GM21515 (cell line): ENCODE data around the gene TRPC4AP.
"Not testable (repeated sequence)": the region's sequence is repeated elsewhere in the genome, so short reads cannot be mapped to it uniquely, and the experiment has no call there.

Experiments
- ATAC-seq: cut with Tn5 transposase; IDR thresholded peaks from one replicate; pipeline ENCODE4 v1.9.1; 2021; ENCODE audit not compliant: unreplicated experiment

TRPC4AP gene

GRCh38 chr20:35059612-35060011 lies 33.0 kb downstream of the TRPC4AP start:
- ATAC-seq, result no peak

DNA sequence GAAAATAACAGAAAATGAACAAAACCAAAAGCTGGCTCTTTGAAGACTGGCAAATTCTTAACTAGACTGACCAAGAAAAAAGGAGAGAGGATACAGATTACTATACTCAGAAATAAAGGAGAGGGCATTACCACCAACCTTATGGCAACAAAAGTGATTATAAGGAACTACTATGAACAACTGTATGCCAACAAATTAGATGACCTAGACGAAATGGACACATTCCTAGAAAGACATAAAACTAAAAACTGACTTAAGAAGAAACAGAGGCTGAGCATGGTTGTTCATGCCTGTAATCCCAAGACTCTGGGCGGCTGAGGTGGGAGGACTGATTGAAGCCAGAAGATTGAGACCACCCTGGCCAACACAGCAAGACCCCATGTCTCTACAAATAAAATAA lies 33.5 kb downstream of the TRPC4AP start:
- ATAC-seq, result no peak

DNA sequence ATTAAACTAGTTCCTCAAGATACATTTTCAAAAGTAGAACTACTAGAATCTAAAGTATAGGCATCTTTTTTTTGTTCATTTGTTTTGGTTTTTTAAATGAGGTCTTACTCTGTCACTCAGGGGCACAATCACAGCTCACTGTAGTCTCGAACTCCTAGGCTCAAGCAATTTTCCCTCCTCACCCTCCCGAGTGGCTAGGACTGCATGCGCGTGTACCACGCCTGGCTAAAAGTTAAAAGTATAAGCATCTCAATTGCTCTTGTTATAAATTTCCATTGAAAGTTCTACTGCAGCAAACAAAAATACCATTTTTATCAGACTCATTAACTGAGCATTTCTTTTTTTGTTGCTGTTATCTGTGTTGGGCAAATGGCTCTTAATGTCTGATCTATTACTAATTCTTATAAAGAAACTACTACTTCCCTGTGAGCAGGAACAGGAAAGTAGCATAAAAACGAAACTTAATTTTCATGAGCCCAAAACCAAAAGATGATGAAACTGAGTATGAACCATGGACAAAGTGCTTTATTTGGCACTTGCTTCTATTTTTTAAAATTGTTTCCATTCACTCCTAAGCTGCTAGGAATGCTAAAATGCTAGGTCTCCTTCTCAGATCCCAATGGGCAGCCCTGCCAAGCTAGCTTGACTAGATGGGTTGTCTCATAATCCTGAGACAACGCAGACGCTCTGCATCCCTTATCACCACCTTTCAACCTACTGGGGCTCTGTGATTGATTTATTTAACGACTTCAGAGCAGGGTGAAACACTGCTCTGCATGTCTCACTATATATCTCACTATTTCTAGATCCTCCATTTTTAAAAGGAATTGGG lies 36.9 kb downstream of the TRPC4AP start:
- no peak for ATAC-seq

DNA sequence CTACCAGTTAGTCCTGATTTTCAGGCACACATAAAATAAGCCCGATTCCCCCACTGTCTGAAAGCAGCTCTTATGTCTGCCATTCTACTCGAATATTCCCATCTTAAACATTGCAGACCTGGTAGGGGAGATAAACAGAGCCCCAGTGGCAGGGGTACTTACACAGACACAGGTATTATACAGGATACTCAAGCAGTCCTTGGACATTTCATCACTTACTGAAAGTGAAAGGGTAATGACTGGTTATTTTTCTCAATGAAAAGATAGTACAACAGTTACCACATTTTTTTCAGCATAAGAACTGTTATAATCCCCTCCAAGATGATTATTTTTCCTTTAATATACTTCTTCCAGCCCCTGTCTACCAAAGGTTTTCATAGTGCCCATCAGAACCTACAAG lies 37.8 kb downstream of the TRPC4AP start:
- no peak for ATAC-seq

DNA sequence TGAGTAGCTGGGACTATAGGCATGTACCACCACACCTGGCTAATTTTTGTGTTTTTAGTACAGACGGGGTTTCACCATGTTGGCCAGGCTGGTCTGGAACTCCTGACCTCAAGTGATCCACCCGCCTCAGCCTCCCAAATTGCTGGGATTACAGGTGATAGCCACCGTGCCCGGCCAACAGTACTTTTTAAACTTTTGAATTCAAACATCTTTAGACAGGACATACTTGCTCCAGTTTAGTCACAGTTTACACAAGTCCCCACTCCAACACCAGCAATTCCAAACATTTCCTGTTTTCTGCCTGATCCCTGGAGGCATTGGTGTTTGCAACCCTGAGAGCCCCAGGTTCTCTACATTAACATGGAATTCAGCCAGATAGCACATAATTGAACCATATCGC lies 40.0 kb downstream of the TRPC4AP start:
- ATAC-seq, result not testable (repeated sequence)

GRCh38 chr20:35049776-35050352 lies 42.7 kb downstream of the TRPC4AP start:
- ATAC-seq, result no peak

GRCh38 chr20:35048739-35049138 lies 43.9 kb downstream of the TRPC4AP start:
- no peak for ATAC-seq

- ATAC-seq, result no peak
Observed at GRCh38 chr20:35042268-35042667, 50.3 kb downstream of the TRPC4AP start.

DNA sequence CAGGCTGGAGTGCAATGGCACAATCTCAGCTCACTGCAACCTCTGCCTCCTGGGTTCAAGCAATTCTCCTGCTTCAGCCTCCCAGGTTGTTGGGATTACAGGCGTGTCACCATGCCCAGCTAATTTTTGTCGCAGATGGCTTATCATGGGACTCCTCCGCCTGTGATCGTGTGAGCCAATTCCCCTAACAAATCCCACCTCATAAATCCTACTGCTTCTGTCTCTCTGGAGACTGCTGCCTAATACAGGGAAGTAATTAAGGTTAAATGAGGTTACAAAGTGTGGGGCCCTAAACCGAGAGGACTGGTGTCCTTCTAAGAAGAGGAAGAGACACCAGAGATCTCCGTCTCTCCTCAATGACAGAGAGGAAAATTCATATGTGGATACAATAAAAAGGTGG lies 52.0 kb downstream of the TRPC4AP start:
- ATAC-seq, result no peak

- ATAC-seq, result no peak
Observed at GRCh38 chr20:35039846-35040489, 52.6 kb downstream of the TRPC4AP start.

DNA sequence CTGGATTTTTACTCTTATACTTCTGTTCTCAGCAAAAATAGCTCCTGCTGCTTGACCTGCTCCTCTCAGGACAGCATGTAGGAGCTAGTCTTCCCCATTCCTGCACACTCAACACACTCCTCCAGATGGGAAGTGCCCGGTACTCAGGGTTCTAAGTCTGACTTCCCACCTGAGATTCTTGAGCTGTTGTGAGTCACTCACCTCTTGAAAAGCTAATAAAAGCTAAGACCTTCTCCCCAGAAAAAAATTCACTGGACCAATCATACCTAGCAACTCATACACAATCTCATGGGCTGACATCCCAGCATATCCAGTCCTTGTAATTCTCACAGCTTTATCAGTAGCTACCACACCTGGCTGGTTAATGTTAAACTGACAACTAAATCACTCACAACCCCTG lies 53.5 kb downstream of the TRPC4AP start:
- ATAC-seq, result no peak

- ATAC-seq, result no peak
Observed at GRCh38 chr20:35034145-35034544, 58.5 kb downstream of the TRPC4AP start.

GRCh38 chr20:35030136-35030535 lies 62.5 kb downstream of the TRPC4AP start:
- no peak for ATAC-seq

DNA sequence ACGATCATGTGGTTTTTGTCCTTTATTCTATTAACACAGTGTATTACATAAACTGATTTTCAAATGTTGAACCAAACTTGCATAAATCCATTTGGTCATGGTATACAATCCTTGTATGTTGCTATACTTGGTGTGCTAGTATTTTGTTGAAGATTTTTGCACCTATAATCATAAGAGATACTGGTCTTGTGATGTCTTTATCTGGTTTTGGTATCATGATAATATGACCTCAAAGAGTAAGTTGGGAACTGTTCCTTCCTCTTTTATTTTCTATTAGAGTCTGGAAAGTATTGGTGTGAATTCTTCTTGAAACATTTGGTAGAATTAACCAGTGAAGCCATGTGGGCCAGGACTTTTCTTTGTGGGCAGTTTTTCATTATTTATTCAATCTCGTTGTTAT lies 65.3 kb downstream of the TRPC4AP start:
- ATAC-seq, result no peak

DNA sequence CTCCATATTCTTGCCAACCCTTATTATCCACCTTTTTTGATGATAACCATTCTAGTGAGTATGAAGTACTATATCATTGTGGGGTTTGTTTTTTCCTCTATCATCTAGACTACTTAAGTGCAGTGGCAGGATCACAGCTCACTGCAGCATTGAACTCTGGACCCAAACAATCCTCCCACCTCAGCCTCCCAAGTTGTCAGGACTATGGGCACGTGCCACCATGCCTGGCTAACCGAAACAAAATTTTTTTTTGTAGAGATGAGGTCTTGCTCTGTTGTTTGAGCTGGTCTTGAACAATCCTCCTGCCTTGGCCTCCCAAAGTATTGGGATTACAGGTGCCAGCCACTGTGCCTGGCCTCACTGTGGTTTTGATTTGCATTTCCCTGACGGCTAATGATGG lies 67.5 kb downstream of the TRPC4AP start:
- no peak for ATAC-seq

DNA sequence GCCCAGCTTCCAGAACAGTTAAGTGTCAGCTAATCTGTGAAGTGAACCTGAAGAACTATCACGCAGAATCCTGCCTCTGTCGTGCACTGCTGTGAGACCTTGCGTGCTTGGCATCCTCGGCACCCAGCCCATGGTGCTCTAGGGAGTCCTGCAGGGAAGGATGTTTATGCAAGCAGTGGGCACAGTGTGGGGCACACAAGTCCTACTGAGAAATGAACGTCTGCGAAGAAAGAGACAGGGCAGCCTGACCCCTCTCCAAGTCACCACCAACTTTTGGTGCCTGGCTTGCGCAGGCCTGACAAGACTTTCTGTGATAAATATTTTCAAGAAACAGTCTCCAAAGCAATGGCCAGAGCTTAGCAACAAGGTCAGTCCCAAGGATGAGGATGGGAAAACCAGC lies 69.0 kb downstream of the TRPC4AP start:
- no peak for ATAC-seq

DNA sequence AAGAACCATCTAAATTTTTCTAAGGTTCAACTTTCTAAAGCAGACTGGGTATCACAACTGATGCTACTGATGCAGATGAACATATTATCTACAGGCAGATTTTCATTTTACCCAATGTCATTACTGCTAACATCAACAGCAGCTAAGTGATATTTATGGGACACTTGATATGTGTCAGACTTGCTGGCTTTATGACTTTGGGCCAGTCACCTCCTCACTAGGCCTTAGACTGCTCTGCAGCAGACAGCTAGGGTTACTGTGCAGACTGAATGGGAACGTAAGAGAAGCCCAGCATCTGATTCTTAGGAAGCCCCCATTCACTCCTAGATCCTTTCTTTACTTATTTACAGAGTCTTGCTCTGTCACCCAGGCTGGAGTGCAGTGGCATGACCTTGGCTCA lies 70.8 kb downstream of the TRPC4AP start:
- ATAC-seq, result no peak

GRCh38 chr20:35021063-35021462 lies 71.5 kb downstream of the TRPC4AP start:
- no peak for ATAC-seq

- ATAC-seq, result no peak
Observed at GRCh38 chr20:35020108-35020928, 72.3 kb downstream of the TRPC4AP start.

GRCh38 chr20:35018590-35019371 lies 73.8 kb downstream of the TRPC4AP start:
- no peak for ATAC-seq
